ENCODE measurements around the gene UEVLD.

The UEVLD gene

DNA sequence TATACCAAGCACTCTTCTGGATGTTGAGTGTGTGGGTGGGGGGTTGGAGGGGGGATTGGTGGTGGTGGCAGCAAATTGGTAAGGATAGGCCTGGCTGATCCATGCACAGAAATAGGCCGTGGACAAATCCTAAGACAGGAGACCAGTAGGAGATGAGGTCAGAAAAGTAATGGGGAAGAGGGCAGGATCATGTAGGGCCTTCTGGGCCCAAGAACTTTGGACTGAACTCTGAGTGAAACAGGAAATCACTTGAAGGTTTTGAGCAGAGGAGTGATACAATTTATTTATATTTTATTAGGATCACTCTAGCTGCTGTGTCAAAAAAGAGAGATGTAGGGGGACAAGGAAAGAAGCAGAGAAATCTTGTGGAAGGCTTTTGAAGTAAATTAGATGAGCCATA, 90.5 kb downstream of the UEVLD start:
- no peak for DNase-seq (ENCODE audit: low read depth in 2 of 2)

DNA sequence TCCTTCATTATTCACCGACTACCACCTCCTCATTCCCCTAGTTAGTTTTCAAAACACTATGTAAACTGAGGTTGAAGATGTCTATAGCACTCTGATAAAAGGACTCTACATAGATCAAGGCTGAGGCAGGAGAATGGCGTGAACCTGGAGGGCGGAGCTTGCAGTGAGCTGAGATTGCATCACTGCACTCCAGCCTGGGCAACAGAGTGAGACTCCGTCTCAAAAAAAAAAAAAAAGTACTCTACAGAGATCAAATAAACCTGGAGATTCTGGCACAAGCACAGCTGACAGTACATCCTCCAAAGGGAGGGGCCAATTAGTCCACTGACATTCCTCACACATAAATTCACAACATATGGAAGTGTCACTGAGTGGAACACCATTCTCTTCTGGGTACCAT, 92.8 kb downstream of the UEVLD start:
- DNase-seq (ENCODE audit: low read depth in 2 of 2): peak in 1 of 2 experiments; percentile 1

GRCh38 chr11:18495271-18495670, 93.3 kb downstream of the UEVLD start:
- no peak for DNase-seq (ENCODE audit: low read depth in 2 of 2)

- no peak for DNase-seq (ENCODE audit: low read depth in 2 of 2)
These were observed 95.2 kb downstream of the UEVLD start for GRCh38 chr11:18493310-18493709.

GRCh38 chr11:18492888-18493287, 95.6 kb downstream of the UEVLD start:
- no peak for DNase-seq (ENCODE audit: low read depth in 2 of 2)

- DNase-seq (ENCODE audit: low read depth in 2 of 2): no peak
These were observed 96.6 kb downstream of the UEVLD start for GRCh38 chr11:18491924-18492323.

- no peak for DNase-seq (ENCODE audit: low read depth in 2 of 2)
These were observed 97.6 kb downstream of the UEVLD start for GRCh38 chr11:18490736-18491485.

GRCh38 chr11:18490319-18490718, 98.2 kb downstream of the UEVLD start:
- no peak for DNase-seq (ENCODE audit: low read depth in 2 of 2)

GRCh38 chr11:18485913-18486528, 102.5 kb downstream of the UEVLD start:
- DNase-seq (ENCODE audit: low read depth in 2 of 2): no peak

All from fibroblast of skin of left biceps (primary cell).